Mesodermal cell (in vitro differentiated cells): ENCODE results near the gene ZNF500.

ENCODE experiments used
- H3K27ac ChIP-seq: 2 replicates; pipeline ENCODE4 v1.7.0; 2013; ENCODE audit warnings: mild to moderate bottlenecking, low read depth, low read length, moderate library complexity; ENCODE audit not compliant: severe bottlenecking
- H3K36me3 ChIP-seq: 2 replicates; pipeline ENCODE4 v1.7.1; 2013; ENCODE audit warnings: mild to moderate bottlenecking, low read length, moderate library complexity; ENCODE audit not compliant: control insufficient read depth, insufficient read depth
- H3K4me1 ChIP-seq: one replicate; pipeline ENCODE4 v1.7.1; 2013; ENCODE audit warnings: mild to moderate bottlenecking, low read length; ENCODE audit not compliant: insufficient read depth, control insufficient read depth, poor library complexity, severe bottlenecking
- H3K4me3 ChIP-seq: 2 replicates; pipeline ENCODE4 v1.7.0; 2013; ENCODE audit warnings: low read length, control low read depth, mild to moderate bottlenecking; ENCODE audit not compliant: insufficient read depth, poor library complexity, severe bottlenecking; ENCODE audit errors: extremely low read depth
- H3K9me3 ChIP-seq: 2 replicates; pipeline ENCODE4 v1.7.1; 2013; ENCODE audit warnings: mild to moderate bottlenecking, low read length, moderate library complexity; ENCODE audit not compliant: control insufficient read depth
- WGBS, 2 experiments: methylation state at CpG; one replicate each; pipeline ENCODE4 v1.1.5; 2013; ENCODE audit warnings: missing lambda C conversion rate in 2 of 2; ENCODE audit not compliant: insufficient coverage in 2 of 2; 5-methylcytosine and 5-hydroxymethylcytosine counted together

The ZNF500 gene

DNA sequence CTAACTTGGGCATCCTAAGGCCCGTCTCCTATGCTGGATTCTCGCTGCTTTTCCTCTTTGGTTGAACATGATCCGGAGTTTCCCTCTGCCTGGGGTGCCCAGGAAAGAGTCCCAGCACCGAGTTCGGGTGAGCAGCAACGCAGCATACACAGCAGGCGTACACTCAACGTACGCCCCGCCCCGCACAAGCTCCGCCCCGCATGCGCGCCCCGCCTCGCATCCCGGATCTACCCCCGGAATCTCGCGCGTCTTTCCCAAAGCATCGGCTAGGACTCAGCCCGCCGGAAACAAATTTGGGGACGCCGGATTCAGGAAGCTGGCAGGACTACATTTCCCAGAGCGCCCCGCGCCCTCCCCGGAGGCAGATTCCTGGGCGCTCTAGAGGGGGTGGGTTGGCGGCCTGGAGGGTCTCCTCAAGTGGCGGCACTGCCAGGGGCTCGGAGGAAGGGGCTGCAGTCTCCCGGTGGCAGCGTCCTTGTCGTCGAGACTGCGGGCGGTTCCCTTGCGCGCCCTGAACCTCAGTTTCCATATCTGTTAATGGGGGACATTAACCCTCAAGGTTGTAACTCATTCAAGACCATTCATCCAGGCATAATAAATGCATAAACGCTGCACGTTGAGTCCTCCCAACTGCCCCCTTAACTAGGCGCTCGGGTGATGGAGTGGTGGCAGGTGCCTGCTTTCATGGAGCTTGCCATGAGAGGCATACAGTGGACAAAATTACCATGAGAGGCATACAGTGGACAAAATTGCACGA, 1.8 kb upstream of the ZNF500 start:
- H3K27ac ChIP-seq, result peak overlapping the region; percentile 41
- 8 to 14% methylated on average over 42 to 45 of the region's 48 CpGs for WGBS, 2 experiments
- H3K4me3 ChIP-seq, result peak overlapping the region; percentile 42
- peaks cover 19% of the 10 kb centered on the region for H3K36me3 ChIP-seq
- peaks cover 11% of the 10 kb centered on the region for H3K4me1 ChIP-seq
- no peaks in the 10 kb centered on the region for H3K9me3 ChIP-seq

- H3K27ac ChIP-seq, result peak overlapping the region; percentile 41
- H3K36me3 ChIP-seq, result peaks cover 25% of the 10 kb centered on the region
- WGBS, 2 experiments, result 80 to 89% methylated on average over 10 of the region's 17 CpGs
- peaks cover 11% of the 10 kb centered on the region for H3K4me1 ChIP-seq
- peak overlapping the region; percentile 92 for H3K4me3 ChIP-seq
- H3K9me3 ChIP-seq, result no peaks in the 10 kb centered on the region
Measured at GRCh38 chr16:4767872-4768548, 1.0 kb upstream of the ZNF500 start.

DNA sequence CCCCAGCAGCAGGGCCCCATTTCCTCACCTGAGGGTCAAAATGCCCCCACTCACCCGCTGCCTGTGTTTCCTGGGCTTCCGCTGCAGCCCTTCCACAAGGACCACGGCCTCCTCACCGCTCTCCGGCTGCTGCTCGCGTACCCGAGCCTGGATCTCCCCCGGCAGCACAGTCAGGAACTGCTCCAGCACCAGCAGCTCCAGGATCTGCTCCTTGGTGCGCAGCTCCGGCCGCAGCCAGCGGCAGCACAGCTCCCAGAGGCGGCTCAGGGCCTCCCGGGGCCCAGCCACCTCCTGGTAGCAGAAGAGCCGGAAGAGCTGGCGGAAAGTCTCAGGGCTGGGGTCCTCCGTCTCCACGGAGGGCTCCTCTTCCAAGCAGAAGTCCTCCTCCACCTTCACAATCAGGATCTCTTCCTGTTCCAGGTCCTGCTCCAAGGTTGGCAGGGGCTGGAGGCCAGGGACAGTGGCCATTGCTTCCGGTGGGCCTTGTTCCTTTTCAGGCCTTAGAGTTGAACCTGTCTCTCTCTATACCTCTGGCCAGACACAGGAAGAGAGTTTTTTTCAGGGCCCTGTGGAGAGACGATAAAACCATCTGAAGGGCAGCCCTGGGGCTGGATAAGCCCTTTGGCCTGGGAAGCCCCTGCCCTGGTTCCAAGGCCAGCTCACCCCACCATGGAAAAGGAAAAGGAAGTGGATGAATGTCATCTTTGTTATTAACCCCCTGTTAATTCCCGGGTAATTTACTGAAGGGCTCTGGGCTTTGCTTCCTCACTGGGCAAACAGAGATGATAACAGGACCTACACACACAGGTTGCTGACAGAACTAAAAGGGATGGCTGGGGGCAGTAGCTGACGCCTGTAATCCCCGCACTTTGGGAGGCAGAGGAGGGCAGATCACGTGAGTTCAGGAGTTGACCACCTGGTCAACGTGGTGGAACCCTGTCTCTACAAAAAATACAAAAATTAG, 1.2 kb downstream of the ZNF500 start:
- Histone ChIP-seq H3K4me3 (peak overlapping the region; percentile 92), H3K4me1 (peaks cover 11% of the 10 kb centered on the region), H3K9me3 (no peaks in the 10 kb centered on the region), H3K36me3 (peaks cover 43% of the 10 kb centered on the region), H3K27ac (no peak overlapping the region)
- WGBS, 2 experiments, result 84 to 86% methylated on average over 20 to 24 of the region's 26 CpGs

GRCh38 chr16:4763791-4764190, 3.2 kb downstream of the ZNF500 start:
- H3K27ac ChIP-seq, result no peak overlapping the region
- no peaks in the 10 kb centered on the region for H3K9me3 ChIP-seq
- 97% methylated on average over 7 of the region's 7 CpGs for WGBS, 2 experiments
- no peak overlapping the region for H3K4me3 ChIP-seq
- H3K4me1 ChIP-seq, result peaks cover 11% of the 10 kb centered on the region
- peaks cover 62% of the 10 kb centered on the region for H3K36me3 ChIP-seq

GRCh38 chr16:4762205-4762604, 4.8 kb downstream of the ZNF500 start:
- Histone ChIP-seq H3K4me1 (peaks cover 8% of the 10 kb centered on the region), H3K9me3 (no peaks in the 10 kb centered on the region), H3K36me3 (peaks cover 74% of the 10 kb centered on the region), H3K4me3 (no peak overlapping the region), H3K27ac (no peak overlapping the region)
- WGBS, 2 experiments, result 91 to 98% methylated on average over 7 to 8 of the region's 9 CpGs

GRCh38 chr16:4760221-4760910, 6.6 kb downstream of the ZNF500 start:
- Histone ChIP-seq H3K4me1 (no peaks in the 10 kb centered on the region), H3K9me3 (peaks cover 7% of the 10 kb centered on the region), H3K27ac (no peak overlapping the region), H3K36me3 (peaks cover 86% of the 10 kb centered on the region), H3K4me3 (no peak overlapping the region)
- WGBS, 2 experiments, result 94 to 97% methylated on average over 21 to 23 of the region's 23 CpGs

GRCh38 chr16:4755687-4756086, 11.3 kb downstream of the ZNF500 start:
- peaks cover 8% of the 10 kb centered on the region for H3K9me3 ChIP-seq
- H3K27ac ChIP-seq, result no peak overlapping the region
- no peak overlapping the region for H3K4me3 ChIP-seq
- peaks cover 92% of the 10 kb centered on the region for H3K36me3 ChIP-seq
- 95 to 98% methylated on average over 6 of the region's 6 CpGs for whole genome bisulfite sequencing, 2 experiments
- no peaks in the 10 kb centered on the region for H3K4me1 ChIP-seq

DNA sequence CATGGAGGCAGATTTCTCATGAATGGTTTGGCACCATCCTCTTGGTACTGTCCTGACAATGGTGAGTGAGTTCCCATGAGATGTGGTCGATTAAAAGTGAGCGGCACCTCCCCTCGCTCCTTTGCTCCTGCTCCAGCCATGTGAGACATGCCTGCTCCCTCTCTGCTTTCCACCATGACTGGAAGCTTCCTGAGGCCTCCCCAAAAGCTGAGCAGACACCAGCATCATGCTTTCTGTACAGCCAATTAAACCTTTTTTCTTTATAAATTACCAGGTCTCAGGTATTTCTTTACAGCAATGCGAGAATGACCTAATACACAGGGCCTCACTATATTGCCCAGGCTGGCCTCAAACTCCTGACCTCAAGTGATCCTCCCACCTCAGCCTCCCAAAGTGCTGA, 12.1 kb downstream of the ZNF500 start:
- H3K27ac ChIP-seq, result no peak overlapping the region
- H3K4me3 ChIP-seq, result no peak overlapping the region
- peaks cover 8% of the 10 kb centered on the region for H3K9me3 ChIP-seq
- H3K36me3 ChIP-seq, result peaks cover 85% of the 10 kb centered on the region
- H3K4me1 ChIP-seq, result no peaks in the 10 kb centered on the region
- 98% methylated on average over 4 of the region's 4 CpGs for WGBS, 2 experiments

- WGBS, 2 experiments, result 95 to 98% methylated on average over 9 of the region's 11 CpGs
- H3K27ac ChIP-seq, result no peak overlapping the region
- no peaks in the 10 kb centered on the region for H3K4me1 ChIP-seq
- H3K9me3 ChIP-seq, result peaks cover 8% of the 10 kb centered on the region
- H3K4me3 ChIP-seq, result no peak overlapping the region
- H3K36me3 ChIP-seq, result peaks cover 71% of the 10 kb centered on the region
Measured at GRCh38 chr16:4753227-4753626, 13.7 kb downstream of the ZNF500 start.
